ENCODE measurements around the gene PPP1R26.
"Not testable (repeated sequence)": the region's sequence is repeated elsewhere in the genome, so short reads cannot be mapped to it uniquely, and the experiment has no call there.

The PPP1R26 gene

GRCh38 chr9:135504262-135505243, 25.0 kb downstream of the PPP1R26 start:
- DNase-seq (ENCODE audit: low read depth in 2 of 2), result no peak

- no peak for DNase-seq (ENCODE audit: low read depth in 2 of 2)
Measured at GRCh38 chr9:135505406-135506187, 26.0 kb downstream of the PPP1R26 start.

GRCh38 chr9:135506327-135507103, 26.9 kb downstream of the PPP1R26 start:
- DNase-seq (ENCODE audit: low read depth in 2 of 2), result no peak

GRCh38 chr9:135507104-135508035, 27.8 kb downstream of the PPP1R26 start:
- DNase-seq (ENCODE audit: low read depth in 2 of 2), result no peak

GRCh38 chr9:135508211-135508820, 28.7 kb downstream of the PPP1R26 start:
- no peak for DNase-seq (ENCODE audit: low read depth in 2 of 2)

- DNase-seq (ENCODE audit: low read depth in 2 of 2), result no peak
Measured at GRCh38 chr9:135509458-135509857, 29.9 kb downstream of the PPP1R26 start.

- DNase-seq (ENCODE audit: low read depth in 2 of 2), result no peak
Measured at GRCh38 chr9:135512241-135512603, 32.6 kb downstream of the PPP1R26 start.

GRCh38 chr9:135512904-135513303, 33.3 kb downstream of the PPP1R26 start:
- DNase-seq (ENCODE audit: low read depth in 2 of 2), result no peak

GRCh38 chr9:135513351-135513846, 33.8 kb downstream of the PPP1R26 start:
- no peak for DNase-seq (ENCODE audit: low read depth in 2 of 2)

- not testable (repeated sequence) for DNase-seq (ENCODE audit: low read depth in 2 of 2)
Measured at GRCh38 chr9:135513906-135514305, 34.3 kb downstream of the PPP1R26 start.

GRCh38 chr9:135514342-135515082, 34.9 kb downstream of the PPP1R26 start:
- DNase-seq (ENCODE audit: low read depth in 2 of 2), result no peak

- DNase-seq (ENCODE audit: low read depth in 2 of 2), result no peak
Measured at GRCh38 chr9:135515083-135515951, 35.7 kb downstream of the PPP1R26 start.

- no peak for DNase-seq (ENCODE audit: low read depth in 2 of 2)
Measured at GRCh38 chr9:135516132-135516860, 36.7 kb downstream of the PPP1R26 start.

GRCh38 chr9:135517407-135517822, 37.8 kb downstream of the PPP1R26 start:
- no peak for DNase-seq (ENCODE audit: low read depth in 2 of 2)

GRCh38 chr9:135519179-135519971, 39.8 kb downstream of the PPP1R26 start:
- DNase-seq (ENCODE audit: low read depth in 2 of 2), result no peak

GRCh38 chr9:135520916-135521607, 41.5 kb downstream of the PPP1R26 start, which contains the start of gene LCN1:
LCN1 (plus strand) TSS chr9:135521440; CDS start chr9:135521498, 58 bp downstream.
- no peak for DNase-seq (ENCODE audit: low read depth in 2 of 2)

All from stimulated activated CD8-positive, alpha-beta memory T cell treated with anti-CD3 and anti-CD28 coated beads, Interleukin-2, amount 100 ng/mL, for 1 hour (primary cell).